Measurements from ENCODE around the gene CD200R1L. TPM values are rescaled to one million over a fixed set of nuclear protein-coding genes. Genes with fewer than 3 reads are reported as not detected.

The CD200R1L gene
- total RNA-seq, 1 experiment from 2014 or later, result not detected

DNA sequence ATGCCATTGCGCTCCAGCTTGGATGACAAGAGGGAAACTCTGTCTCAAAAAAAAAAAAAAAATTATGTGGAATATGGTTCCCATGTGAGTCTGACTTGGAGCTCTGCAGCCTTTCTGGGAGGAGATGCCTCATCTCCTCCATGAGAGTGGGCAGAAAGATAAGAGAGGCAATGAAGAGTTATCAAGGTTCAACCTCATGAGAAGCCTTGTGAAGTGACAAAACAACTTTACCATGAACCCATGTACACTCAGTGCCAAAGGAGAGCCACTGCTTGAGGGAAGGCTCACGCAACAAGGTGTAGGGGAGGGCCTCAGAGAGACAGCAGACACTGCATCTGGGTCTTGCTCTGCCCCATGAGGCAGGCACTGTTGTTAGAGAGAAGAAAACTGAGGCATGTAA lies 75.7 kb downstream of the CD200R1L start:
- H3K36me3 Mint-ChIP-seq, result no peaks in the 10 kb centered on the region
- H3K27ac Mint-ChIP-seq, result no peak overlapping the region
- ChIA-PET POLR2A (no interaction called here), CTCF (interaction anchor here (0.6 to 0.7 kb wide), 2 partner anchors 10 to 161 kb away, joined by 3 read pairs; no protein-coding TSS in a partner anchor)
- no peak overlapping the region for H3K4me3 Mint-ChIP-seq
- DNase-seq (ENCODE audit: low spot score), result no peak
- no peak for ATAC-seq
- peaks cover 6% of the 10 kb centered on the region; the same call in 1 of the 2 replicates for H3K9me3 Mint-ChIP-seq
- TF ChIP-seq JUN (CRISPR knock-in tag; IDR thresholded peaks at IDR 0.05) (no peak), CREM (CRISPR knock-in tag; IDR thresholded peaks at IDR 0.05) (no peak), ELF4 (CRISPR knock-in tag; IDR thresholded peaks at IDR 0.05; ENCODE audit: low read depth) (no peak), ZNF671 (CRISPR knock-in tag; IDR thresholded peaks at IDR 0.05) (no peak), ZBTB21 (CRISPR knock-in tag; IDR thresholded peaks at IDR 0.05; ENCODE audit: borderline replicate concordance) (no peak), SOX15 (CRISPR knock-in tag; IDR thresholded peaks at IDR 0.05) (no peak), ZMAT4 (CRISPR knock-in tag; IDR thresholded peaks at IDR 0.05) (no peak), CBFB (CRISPR knock-in tag; IDR thresholded peaks at IDR 0.05; ENCODE audit: low read depth) (no peak), FOXP1 (CRISPR knock-in tag; IDR thresholded peaks at IDR 0.05; ENCODE audit: borderline replicate concordance) (no peak), PRDM15 (CRISPR knock-in tag; IDR thresholded peaks at IDR 0.05) (no peak), GRHL2 (CRISPR knock-in tag; IDR thresholded peaks at IDR 0.05; ENCODE audit: insufficient replicate concordance, severe bottlenecking) (no peak), E2F1 (CRISPR knock-in tag; IDR thresholded peaks at IDR 0.05) (no peak)
- TF ChIP-seq, protein P1, sequence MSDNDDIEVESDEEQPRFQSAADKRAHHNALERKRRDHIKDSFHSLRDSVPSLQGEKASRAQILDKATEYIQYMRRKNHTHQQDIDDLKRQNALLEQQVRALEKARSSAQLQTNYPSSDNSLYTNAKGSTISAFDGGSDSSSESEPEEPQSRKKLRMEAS (CRISPR knock-in tag; IDR thresholded peaks at IDR 0.05), result no peak
- TF ChIP-seq, protein P2, sequence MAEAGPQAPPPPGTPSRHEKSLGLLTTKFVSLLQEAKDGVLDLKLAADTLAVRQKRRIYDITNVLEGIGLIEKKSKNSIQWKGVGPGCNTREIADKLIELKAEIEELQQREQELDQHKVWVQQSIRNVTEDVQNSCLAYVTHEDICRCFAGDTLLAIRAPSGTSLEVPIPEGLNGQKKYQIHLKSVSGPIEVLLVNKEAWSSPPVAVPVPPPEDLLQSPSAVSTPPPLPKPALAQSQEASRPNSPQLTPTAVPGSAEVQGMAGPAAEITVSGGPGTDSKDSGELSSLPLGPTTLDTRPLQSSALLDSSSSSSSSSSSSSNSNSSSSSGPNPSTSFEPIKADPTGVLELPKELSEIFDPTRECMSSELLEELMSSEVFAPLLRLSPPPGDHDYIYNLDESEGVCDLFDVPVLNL (CRISPR knock-in tag; IDR thresholded peaks at IDR 0.05; ENCODE audit: borderline replicate concordance, low read depth), result no peak
- peaks cover 13% of the 10 kb centered on the region for H3K4me1 Mint-ChIP-seq
- H3K27me3 Mint-ChIP-seq (ENCODE audit: low read depth), result peaks cover 5% of the 10 kb centered on the region

DNA sequence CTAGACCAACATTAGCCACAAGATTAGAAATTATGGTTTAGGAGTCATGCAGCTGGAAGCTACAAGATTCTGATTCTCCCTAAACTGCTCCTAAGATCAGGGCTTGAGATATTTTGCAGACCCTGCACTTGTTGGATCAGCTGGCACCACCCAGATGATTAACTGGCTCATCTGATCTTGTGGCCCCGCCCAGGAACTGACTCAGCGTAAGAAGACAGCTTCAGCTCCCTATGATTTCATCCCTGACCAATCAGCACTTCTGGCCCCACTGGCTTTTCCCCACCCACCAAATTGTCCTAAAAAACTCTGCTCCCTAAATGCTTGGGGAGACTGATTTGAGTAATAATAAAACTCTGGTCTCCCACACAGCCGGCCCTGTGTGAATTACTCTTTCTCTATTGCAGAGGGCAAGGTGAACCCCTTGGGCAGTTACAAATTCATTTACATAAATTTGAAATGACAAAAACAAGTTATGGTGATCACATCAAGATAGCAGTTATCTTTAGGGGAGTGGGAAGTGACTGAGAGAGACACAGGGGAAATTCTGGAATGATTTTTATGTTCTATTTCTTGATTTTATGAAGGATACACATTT lies 76.5 kb downstream of the CD200R1L start:
- CTCF ChIA-PET, result interaction anchor here (0.7 to 1.2 kb wide), 2 partner anchors 35 to 162 kb away, joined by 3 to 7 read pairs; no protein-coding TSS in a partner anchor
- Mint-ChIP-seq H3K4me3 (no peak overlapping the region), H3K27me3 (ENCODE audit: low read depth) (peaks cover 5% of the 10 kb centered on the region), H3K9me3 (peaks cover 6% of the 10 kb centered on the region; the same call in 1 of the 2 replicates), H3K27ac (peak overlapping the region; percentile 52; the same call in 1 of the 2 replicates), H3K36me3 (no peaks in the 10 kb centered on the region), H3K4me1 (peaks cover 13% of the 10 kb centered on the region)
- ATAC-seq (peak; percentile 89), DNase-seq (ENCODE audit: low spot score) (peak; percentile 43)
- POLR2A ChIA-PET, result no interaction called here
- TF ChIP-seq, protein P3, sequence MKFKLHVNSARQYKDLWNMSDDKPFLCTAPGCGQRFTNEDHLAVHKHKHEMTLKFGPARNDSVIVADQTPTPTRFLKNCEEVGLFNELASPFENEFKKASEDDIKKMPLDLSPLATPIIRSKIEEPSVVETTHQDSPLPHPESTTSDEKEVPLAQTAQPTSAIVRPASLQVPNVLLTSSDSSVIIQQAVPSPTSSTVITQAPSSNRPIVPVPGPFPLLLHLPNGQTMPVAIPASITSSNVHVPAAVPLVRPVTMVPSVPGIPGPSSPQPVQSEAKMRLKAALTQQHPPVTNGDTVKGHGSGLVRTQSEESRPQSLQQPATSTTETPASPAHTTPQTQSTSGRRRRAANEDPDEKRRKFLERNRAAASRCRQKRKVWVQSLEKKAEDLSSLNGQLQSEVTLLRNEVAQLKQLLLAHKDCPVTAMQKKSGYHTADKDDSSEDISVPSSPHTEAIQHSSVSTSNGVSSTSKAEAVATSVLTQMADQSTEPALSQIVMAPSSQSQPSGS (CRISPR knock-in tag; IDR thresholded peaks at IDR 0.05; ENCODE audit: borderline replicate concordance, low read depth), result no peak
- TF ChIP-seq SMAD4 (CRISPR knock-in tag; IDR thresholded peaks at IDR 0.05), result no peak

Measured in WTC11 (cell line).